GM10248 (cell line): ENCODE data around the gene GPR135.

Experiments
- CTCF ChIA-PET: fragments of 300-600 bp; sonication (Branson Sonifier 250); formaldehyde crosslinking; extraction: SDS; loops from one replicate; lab custom pipeline; 2021; ENCODE audit warnings: antibody characterized with exemption; lab: Yijun Ruan, JAX
- POLR2A ChIA-PET: fragments of 350-650 bp; sonication (Branson Sonifier 250); formaldehyde crosslinking; extraction: SDS; loops from one replicate; lab custom pipeline; 2020; ENCODE audit warnings: antibody characterized with exemption; lab: Yijun Ruan, JAX
- DNase-seq: peaks from one replicate; pipeline ENCODE4 v3.0.0; 2012; ENCODE audit errors: extremely low spot score
- CTCF ChIP-seq: IDR thresholded peaks from 2 replicates; pipeline ENCODE4 v1.5.1; 2012; ENCODE audit warnings: mild to moderate bottlenecking, low read depth; ENCODE audit errors: extremely low read depth, missing control alignments, control extremely low read depth

Gene GPR135

GRCh38 chr14:59465316-59466135, at the start of gene GPR135:
GPR135 (minus strand) TSS chr14:59465380; CDS start chr14:59465226, 154 bp downstream.
- DNase-seq, result no peak
- TF ChIP-seq CTCF, result no peak
- POLR2A ChIA-PET, result no interaction called here
- CTCF ChIA-PET, result interaction anchor here (0.8 to 2.3 kb wide), 3 partner anchors 15 to 41 kb away, joined by 3 to 6 read pairs (median 4); partner anchors contain the start of genes JKAMP and L3HYPDH

- peak; percentile 35 for TF ChIP-seq CTCF
- ChIA-PET CTCF (interaction anchor here (0.6 to 2.1 kb wide), 7 partner anchors 9 to 89 kb away, joined by 3 to 9 read pairs (median 3); partner anchors contain the start of gene CCDC175), POLR2A (no interaction called here)
- peak; percentile 16 for DNase-seq
Observed at GRCh38 chr14:59511916-59512575, 46.9 kb upstream of the GPR135 start.

- no peak for TF ChIP-seq CTCF
- ChIA-PET POLR2A (no interaction called here), CTCF (interaction anchor here (1.1 to 1.7 kb wide), 5 partner anchors 9 to 66 kb away, joined by 3 to 8 read pairs (median 3); partner anchors contain the start of gene CCDC175)
- no peak for DNase-seq
Observed at GRCh38 chr14:59510966-59511365, 45.8 kb upstream of the GPR135 start.

- no peak for TF ChIP-seq CTCF
- POLR2A ChIA-PET, result no interaction called here
- CTCF ChIA-PET, result interaction anchor here (1.1 to 1.7 kb wide), 5 partner anchors 10 to 67 kb away, joined by 3 to 8 read pairs (median 3); partner anchors contain the start of gene CCDC175
Observed at GRCh38 chr14:59510001-59510400, 44.8 kb upstream of the GPR135 start.

GRCh38 chr14:59509101-59509500, 43.9 kb upstream of the GPR135 start:
- ChIA-PET POLR2A (no interaction called here), CTCF (interaction anchor here (1.1 to 6.9 kb wide), 4 partner anchors 20 to 69 kb away, joined by 3 to 73 read pairs (median 6); partner anchors contain the start of gene CCDC175)
- DNase-seq, result no peak
- TF ChIP-seq CTCF, result no peak

More at GRCh38 chr14:59510001-59510400, 44.8 kb upstream of the GPR135 start:
- no peak for DNase-seq

GRCh38 chr14:59507752-59508103, 42.5 kb upstream of the GPR135 start:
- DNase-seq, result no peak
- CTCF ChIA-PET, result interaction anchor here (0.9 to 6.9 kb wide), 21 partner anchors 8 to 457 kb away, joined by 3 to 73 read pairs (median 4); partner anchors contain the start of genes CCDC175, GPR135 and L3HYPDH
- no peak for TF ChIP-seq CTCF
- POLR2A ChIA-PET, result no interaction called here
